Sigmoid colon (tissue), 7 donors: Measurements from ENCODE around the gene ENPP7. TPM values are rescaled to one million over a fixed set of nuclear protein-coding genes. Genes with fewer than 3 reads are reported as not detected.
"Not testable (repeated sequence)": the region's sequence is repeated elsewhere in the genome, so short reads cannot be mapped to it uniquely, and the experiment has no call there.

Experiments used
- DNase-seq: peaks from one replicate; pipeline ENCODE4 v3.0.0-alpha.2; 2019
- H3K27ac ChIP-seq, 4 donors: fragments of 200-600 bp; sonication (generic); one replicate each; pipeline ENCODE4 v1.5.1; 2016 to 2019; ENCODE audit warnings: mild to moderate bottlenecking in 1 of 4
- H3K27me3 ChIP-seq, 3 donors: fragments of 200-600 bp; sonication (generic); one replicate each; pipeline ENCODE4 v1.5.1; 2019; ENCODE audit warnings: mild to moderate bottlenecking in 1 of 3
- H3K36me3 ChIP-seq, 4 donors: fragments of 200-600 bp; sonication (generic); one replicate each; pipeline ENCODE4 v1.5.1; 2016 to 2019
- H3K4me1 ChIP-seq, 4 donors: fragments of 200-600 bp; sonication (generic); one replicate each; pipeline ENCODE4 v1.5.1; 2017 to 2019
- H3K4me3 ChIP-seq, 4 donors: fragments of 200-600 bp; sonication (generic); one replicate each; pipeline ENCODE4 v1.5.1; 2017 to 2019; ENCODE audit warnings: mild to moderate bottlenecking in 2 of 4, moderate library complexity in 1 of 4
- H3K9me3 ChIP-seq, 4 donors: fragments of 200-600 bp in 3 of 4; sonication (generic) in 3 of 4; one replicate each; pipeline versions ENCODE4 v1.5.1 to v1.6.1; 2013 to 2019
- CTCF ChIP-seq, 4 experiments: fragments of 450-650 bp in 3 of 4; fragments of 200-600 bp in 1 of 4; IDR thresholded peaks; one replicate each; pipeline ENCODE4 v1.5.1; 2016 to 2019; ENCODE audit warnings: antibody characterized with exemption in 4 of 4, mild to moderate bottlenecking in 3 of 4, moderate library complexity in 2 of 4
- EP300 ChIP-seq, 4 donors: sonication (generic); formaldehyde crosslinking; IDR thresholded peaks; one replicate each; pipeline ENCODE4 v1.6.1; 2017; ENCODE audit warnings: antibody characterized with exemption in 4 of 4
- POLR2A ChIP-seq, 2 donors: fragments of 450-650 bp; IDR thresholded peaks; one replicate each; pipeline ENCODE4 v1.6.1; 2016; ENCODE audit warnings: antibody characterized with exemption in 2 of 2, mild to moderate bottlenecking in 2 of 2, moderate library complexity in 2 of 2
- POLR2AphosphoS5 ChIP-seq, 4 donors: sonication (generic); formaldehyde crosslinking; IDR thresholded peaks; one replicate each; pipeline ENCODE4 v1.6.1; 2017; ENCODE audit warnings: antibody characterized with exemption in 4 of 4
- WGBS, 2 donors: extraction: QIAGEN DNeasy Blood & Tissue Kit; methylation state at CpG; one replicate each; pipeline ENCODE4 v1.1.7; 2013; 5-methylcytosine and 5-hydroxymethylcytosine counted together
- intact Hi-C: fragments of 100-400 bp; cut with DNase I; formaldehyde crosslinking; loops from one replicate; pipeline ENCODE4 v1.15.1; 2023
- polyA plus RNA-seq, 3 donors: library from polyadenylated mRNA; stranded (reverse); fragments of 200-250 nt; gene quantifications; one replicate each; pipeline ENCODE4 v1.2.3, GENCODE V29; 2013
- total RNA-seq, 4 donors: library from RNA; depleted of rRNA; stranded (reverse); fragments of >200 nt; gene quantifications; one replicate each; pipeline ENCODE4 v1.1.0, GENCODE V29; 2016
- donor health status: healthy with polysubstance abuse.
- donor health status: Bipolar disorder and iron deficiency.
- donor health status: healthy.

The ENPP7 gene
- total and polyA plus RNA-seq, 7 donors: not detected

DNA sequence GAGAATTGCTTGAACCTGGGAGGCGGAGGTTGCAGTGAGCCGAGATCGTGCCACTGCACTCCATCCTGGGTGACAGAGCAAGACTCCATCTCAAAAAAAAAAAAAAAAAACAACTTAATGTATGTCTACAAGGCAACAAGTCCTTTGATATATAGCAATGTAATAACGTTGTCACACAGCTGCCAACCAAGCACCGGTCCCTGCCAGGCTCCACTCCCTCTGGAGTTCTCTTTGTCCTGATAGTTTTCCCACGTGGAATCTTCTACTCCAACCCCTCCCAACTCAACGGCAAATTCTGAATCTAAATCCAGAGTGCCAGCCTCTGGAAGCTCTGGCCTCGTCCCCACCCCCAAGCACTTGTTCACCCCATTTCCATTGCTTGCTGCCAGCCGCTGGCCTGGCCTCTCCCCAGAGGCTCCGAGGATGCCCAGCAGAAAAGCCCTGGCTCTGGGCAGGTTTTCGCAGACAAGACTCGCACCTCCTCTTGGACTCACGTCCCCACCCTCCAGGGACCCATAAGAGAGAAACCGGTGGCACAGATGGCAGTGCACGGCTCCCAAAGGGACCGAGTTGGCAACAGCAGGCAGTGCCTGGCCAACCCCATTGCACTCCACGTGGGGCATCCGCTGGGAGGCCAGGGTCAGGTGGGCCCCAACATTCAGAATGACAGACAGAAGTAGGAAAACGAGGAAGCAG is 31.3 kb downstream of the ENPP7 start:
- no peak overlapping the region for H3K4me3 ChIP-seq
- 75 to 88% methylated on average over 19 of the region's 19 CpGs for WGBS, 2 donors
- TF ChIP-seq CTCF (IDR thresholded peaks at IDR 0.05) (no peak), POLR2AphosphoS5 (IDR thresholded peaks at IDR 0.05) (no peak), EP300 (IDR thresholded peaks at IDR 0.05) (no peak), POLR2A (IDR thresholded peaks at IDR 0.05) (no peak)
- H3K36me3 ChIP-seq: no peaks in the 10 kb centered on the region
- no peaks in the 10 kb centered on the region for H3K9me3 ChIP-seq
- DNase-seq: no peak
- H3K4me1 ChIP-seq: no peaks in the 10 kb centered on the region
- peaks cover 0 to 5% (median 0%) of the 10 kb centered on the region in 3 donors for H3K27me3 ChIP-seq
- intact Hi-C loops: no loop called here
- H3K27ac ChIP-seq: no peak overlapping the region

GRCh38 chr17:79765708-79766107 is 35.0 kb downstream of the ENPP7 start:
- intact Hi-C loops: no loop called here
- no peak for TF ChIP-seq POLR2AphosphoS5 (IDR thresholded peaks at IDR 0.05)
- no peak overlapping the region for H3K27ac ChIP-seq

DNA sequence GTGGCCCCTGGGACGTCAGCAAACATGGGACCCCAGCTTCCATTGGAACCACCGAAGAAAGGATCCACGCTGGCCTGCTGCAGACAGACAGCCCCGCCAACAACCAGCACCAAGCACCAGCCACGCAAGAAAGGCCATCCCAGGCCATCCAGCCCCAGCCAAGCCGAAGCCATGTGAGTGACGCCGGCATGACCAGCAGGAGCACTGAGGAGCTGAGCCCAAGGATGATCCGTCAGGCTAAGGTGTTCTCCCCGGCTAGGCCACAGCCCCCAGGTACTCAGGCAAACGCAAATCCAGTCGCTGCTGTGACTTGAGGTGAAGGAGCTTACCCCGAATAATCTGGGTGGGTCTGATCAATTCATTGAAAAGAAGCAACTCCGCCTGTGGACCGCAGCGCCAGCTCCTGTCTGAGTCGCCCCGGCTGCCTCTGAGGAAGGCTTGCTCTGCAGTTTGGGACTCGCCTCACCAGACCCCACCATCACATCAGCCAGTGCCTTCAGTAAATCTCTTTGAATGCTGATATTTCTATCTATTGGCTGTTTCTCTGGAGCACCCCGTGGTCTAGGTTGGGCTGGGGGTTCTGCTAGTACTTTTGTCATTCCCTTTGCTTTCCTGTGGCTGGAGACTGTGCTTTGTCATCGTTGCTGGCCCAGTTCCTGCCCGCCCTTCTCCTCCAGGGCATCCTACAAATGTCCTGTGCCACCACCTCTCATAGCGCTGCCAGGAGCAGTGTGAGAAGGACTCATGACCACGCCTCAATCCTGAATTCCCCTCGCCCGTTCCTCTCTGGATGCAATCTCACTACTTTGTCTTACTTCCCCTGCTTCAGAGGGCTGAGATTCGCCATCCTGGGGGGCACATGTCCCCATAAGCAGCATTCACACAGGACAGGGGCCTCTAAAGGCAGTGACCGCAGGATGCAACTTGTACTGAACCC is 39.1 kb downstream of the ENPP7 start:
- no peak overlapping the region for H3K27ac ChIP-seq
- H3K27me3 ChIP-seq: peaks cover 2 to 32% (median 20%) of the 10 kb centered on the region in 3 donors
- no peaks in the 10 kb centered on the region for H3K4me1 ChIP-seq
- H3K9me3 ChIP-seq: no peaks in the 10 kb centered on the region
- WGBS, 2 donors: 78 to 86% methylated on average over 28 of the region's 28 CpGs
- H3K36me3 ChIP-seq: no peaks in the 10 kb centered on the region
- TF ChIP-seq POLR2AphosphoS5 (IDR thresholded peaks at IDR 0.05): no peak
- no peak for TF ChIP-seq POLR2A (IDR thresholded peaks at IDR 0.05)
- no peak overlapping the region for H3K4me3 ChIP-seq
- intact Hi-C loops: no loop called here
- no peak for DNase-seq

More at GRCh38 chr17:79765708-79766107, 35.0 kb downstream of the ENPP7 start:
- Histone ChIP-seq H3K4me1 (no peaks in the 10 kb centered on the region), H3K36me3 (no peaks in the 10 kb centered on the region), H3K9me3 (no peaks in the 10 kb centered on the region), H3K27me3 (peaks cover 0 to 5% (median 0%) of the 10 kb centered on the region in 3 donors), H3K4me3 (no peak overlapping the region)
- no peak for DNase-seq
- 71 to 88% methylated on average over 3 of the region's 3 CpGs for WGBS, 2 donors

- WGBS, 2 donors: 85 to 89% methylated on average over 6 of the region's 6 CpGs
- H3K27ac ChIP-seq: no peak overlapping the region
- intact Hi-C loops: no loop called here
- H3K9me3 ChIP-seq: no peaks in the 10 kb centered on the region
- peaks cover 6 to 41% (median 34%) of the 10 kb centered on the region in 3 donors for H3K27me3 ChIP-seq
- H3K4me3 ChIP-seq: no peak overlapping the region
- no peak for DNase-seq
- no peaks in the 10 kb centered on the region for H3K4me1 ChIP-seq
- H3K36me3 ChIP-seq: no peaks in the 10 kb centered on the region
- TF ChIP-seq POLR2AphosphoS5 (IDR thresholded peaks at IDR 0.05): no peak
- no peak for TF ChIP-seq CTCF (IDR thresholded peaks at IDR 0.05)
- no peak for TF ChIP-seq POLR2A (IDR thresholded peaks at IDR 0.05)
- no peak for TF ChIP-seq EP300 (IDR thresholded peaks at IDR 0.05)
Measured at GRCh38 chr17:79771276-79771675, 40.5 kb downstream of the ENPP7 start.

- intact Hi-C loops, H3K4me3 ChIP-seq, H3K27ac ChIP-seq, H3K9me3 ChIP-seq, H3K36me3 ChIP-seq, DNase-seq: not testable (repeated sequence)
- WGBS, 2 donors: 47 to 83% methylated on average over 9 of the region's 9 CpGs
- Histone ChIP-seq H3K4me1 (peaks cover 0 to 11% (median 7%) of the 10 kb centered on the region in 4 donors), H3K27me3 (peaks cover 14 to 55% (median 47%) of the 10 kb centered on the region in 3 donors)
Measured at GRCh38 chr17:79772726-79773125, 42.0 kb downstream of the ENPP7 start.

- WGBS, 2 donors: 72 to 87% methylated on average over 8 of the region's 8 CpGs
- no peaks in the 10 kb centered on the region for H3K36me3 ChIP-seq
- intact Hi-C loops: no loop called here
- TF ChIP-seq POLR2AphosphoS5 (IDR thresholded peaks at IDR 0.05) (no peak), CTCF (IDR thresholded peaks at IDR 0.05) (no peak), EP300 (IDR thresholded peaks at IDR 0.05) (no peak), POLR2A (IDR thresholded peaks at IDR 0.05) (no peak)
- peaks cover 30 to 71% (median 61%) of the 10 kb centered on the region in 3 donors for H3K27me3 ChIP-seq
- no peaks in the 10 kb centered on the region for H3K9me3 ChIP-seq
- no peak for DNase-seq
- peaks cover 0 to 25% (median 18%) of the 10 kb centered on the region in 4 donors for H3K4me1 ChIP-seq
- H3K27ac ChIP-seq: no peak overlapping the region
- no peak overlapping the region for H3K4me3 ChIP-seq
Measured at GRCh38 chr17:79774561-79774975, 43.8 kb downstream of the ENPP7 start.
